Astrocyte of the spinal cord (primary cell): ENCODE data around the gene ANKRD26.
A peak's percentile ranks its signal among the peaks of the same experiment; 100 is the strongest.

ENCODE experiments used
- DNase-seq: peaks from one replicate; pipeline ENCODE4 v3.0.0; 2011; ENCODE audit warnings: low read depth, low spot score
- H3K4me3 ChIP-seq: 2 replicates; pipeline ENCODE4 v1.5.1; 2011; ENCODE audit warnings: low read depth, mild to moderate bottlenecking, low read length, moderate library complexity
- in situ Hi-C: cut with HindIII; loops from 2 replicates; pipeline ENCODE4 v1.10.0; 2017; ENCODE audit warnings: low sequenced_read_pairs
- TF ChIP-seq, protein P1 (sequence below): IDR thresholded peaks from 2 replicates; pipeline ENCODE4 v1.5.1; 2012; ENCODE audit warnings: low read depth, mild to moderate bottlenecking, low read length, inconsistent platforms

ANKRD26 gene

DNA sequence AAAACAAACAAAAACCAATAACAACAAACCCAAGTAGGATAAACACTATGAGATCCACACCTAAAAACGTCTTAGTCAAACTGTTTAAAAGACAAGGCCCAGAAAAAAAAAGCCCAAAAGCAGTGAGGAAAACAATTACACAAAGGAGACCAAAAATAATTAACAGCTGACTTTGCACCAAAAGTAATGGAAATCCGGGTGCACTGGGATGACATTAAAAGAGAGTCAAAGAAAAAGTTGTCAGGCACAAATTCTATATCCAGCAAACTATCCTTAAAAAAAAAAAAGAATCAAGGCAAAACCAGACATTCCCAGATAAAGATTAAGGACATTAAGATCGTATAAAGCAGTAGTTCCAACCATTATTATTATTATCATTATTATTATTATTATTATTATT is 7.9 kb upstream of the ANKRD26 start:
- no peak for DNase-seq
- in situ Hi-C loops: no loop called here
- no peak overlapping the region for H3K4me3 ChIP-seq
- TF ChIP-seq, protein P1, sequence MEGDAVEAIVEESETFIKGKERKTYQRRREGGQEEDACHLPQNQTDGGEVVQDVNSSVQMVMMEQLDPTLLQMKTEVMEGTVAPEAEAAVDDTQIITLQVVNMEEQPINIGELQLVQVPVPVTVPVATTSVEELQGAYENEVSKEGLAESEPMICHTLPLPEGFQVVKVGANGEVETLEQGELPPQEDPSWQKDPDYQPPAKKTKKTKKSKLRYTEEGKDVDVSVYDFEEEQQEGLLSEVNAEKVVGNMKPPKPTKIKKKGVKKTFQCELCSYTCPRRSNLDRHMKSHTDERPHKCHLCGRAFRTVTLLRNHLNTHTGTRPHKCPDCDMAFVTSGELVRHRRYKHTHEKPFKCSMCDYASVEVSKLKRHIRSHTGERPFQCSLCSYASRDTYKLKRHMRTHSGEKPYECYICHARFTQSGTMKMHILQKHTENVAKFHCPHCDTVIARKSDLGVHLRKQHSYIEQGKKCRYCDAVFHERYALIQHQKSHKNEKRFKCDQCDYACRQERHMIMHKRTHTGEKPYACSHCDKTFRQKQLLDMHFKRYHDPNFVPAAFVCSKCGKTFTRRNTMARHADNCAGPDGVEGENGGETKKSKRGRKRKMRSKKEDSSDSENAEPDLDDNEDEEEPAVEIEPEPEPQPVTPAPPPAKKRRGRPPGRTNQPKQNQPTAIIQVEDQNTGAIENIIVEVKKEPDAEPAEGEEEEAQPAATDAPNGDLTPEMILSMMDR: no peak

DNA sequence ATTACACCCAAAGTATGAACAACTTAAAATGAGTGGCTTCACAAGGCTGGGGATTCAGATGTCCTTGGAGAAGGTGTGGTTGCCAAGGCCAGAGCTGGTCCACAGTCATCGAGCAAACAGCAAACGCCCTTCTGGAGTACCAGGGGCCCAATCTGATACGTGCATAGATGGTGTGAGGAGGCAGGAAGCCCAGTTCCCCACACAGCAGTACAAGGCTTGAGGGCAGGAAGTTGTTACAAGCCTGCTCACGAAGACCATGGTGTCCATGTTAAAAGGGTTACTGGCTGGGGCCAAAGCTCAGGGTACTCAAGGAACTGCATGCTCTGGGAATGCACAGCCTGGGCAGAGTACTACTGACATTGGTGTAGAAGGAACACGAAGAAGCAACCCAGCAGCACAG is 4.6 kb upstream of the ANKRD26 start:
- H3K4me3 ChIP-seq: no peak overlapping the region
- in situ Hi-C loops: no loop called here
- DNase-seq: no peak
- TF ChIP-seq, protein P1: no peak

DNA sequence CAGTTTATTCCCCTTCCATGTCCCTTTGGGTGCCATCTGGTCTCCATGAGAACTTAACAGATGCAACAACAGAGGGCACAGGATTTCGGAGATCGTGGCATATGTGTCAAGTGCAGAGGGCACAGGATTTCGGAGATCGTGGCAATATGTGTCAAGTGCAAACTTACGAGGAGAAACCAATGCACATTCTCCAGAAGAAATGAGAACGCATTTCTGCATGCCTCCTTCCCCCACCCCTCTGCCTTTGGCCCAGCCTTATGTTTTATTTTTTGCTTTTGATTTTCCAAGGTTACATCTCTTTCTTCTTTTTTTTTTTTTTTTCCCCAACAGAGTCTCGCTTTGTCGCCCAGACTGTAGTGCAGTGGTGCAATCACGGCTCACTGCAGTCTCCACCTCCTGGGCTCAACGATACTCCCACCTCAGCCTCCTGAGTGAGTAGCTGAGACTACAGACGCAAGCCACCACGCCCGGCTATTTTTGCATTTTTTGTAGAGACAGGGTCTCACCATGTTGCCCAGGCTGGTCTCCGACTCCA is 586 bp upstream of the ANKRD26 start:
- in situ Hi-C loops: no loop called here
- no peak for DNase-seq
- TF ChIP-seq, protein P1: no peak
- peak overlapping the region; percentile 85 for H3K4me3 ChIP-seq

DNA sequence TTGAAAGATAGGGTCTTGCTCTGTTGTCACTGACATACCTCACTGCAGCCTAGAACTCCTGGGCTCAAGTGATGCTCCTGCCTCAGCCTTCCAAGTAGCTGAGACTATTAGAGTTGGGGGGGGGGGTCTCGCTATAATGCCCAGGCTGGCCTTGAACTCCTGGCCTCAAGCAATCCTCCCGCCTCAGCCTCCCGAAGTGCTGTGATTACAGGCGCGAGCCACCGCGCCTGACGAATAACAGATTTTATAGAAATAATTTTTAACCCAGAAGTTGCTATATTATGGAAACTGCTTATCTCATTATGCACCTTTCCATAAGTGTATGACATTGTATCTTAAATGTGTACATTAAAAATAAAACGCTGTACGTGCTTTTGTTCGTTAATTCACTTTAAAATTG is 846 bp downstream of the ANKRD26 start:
- TF ChIP-seq, protein P1: no peak

DNA sequence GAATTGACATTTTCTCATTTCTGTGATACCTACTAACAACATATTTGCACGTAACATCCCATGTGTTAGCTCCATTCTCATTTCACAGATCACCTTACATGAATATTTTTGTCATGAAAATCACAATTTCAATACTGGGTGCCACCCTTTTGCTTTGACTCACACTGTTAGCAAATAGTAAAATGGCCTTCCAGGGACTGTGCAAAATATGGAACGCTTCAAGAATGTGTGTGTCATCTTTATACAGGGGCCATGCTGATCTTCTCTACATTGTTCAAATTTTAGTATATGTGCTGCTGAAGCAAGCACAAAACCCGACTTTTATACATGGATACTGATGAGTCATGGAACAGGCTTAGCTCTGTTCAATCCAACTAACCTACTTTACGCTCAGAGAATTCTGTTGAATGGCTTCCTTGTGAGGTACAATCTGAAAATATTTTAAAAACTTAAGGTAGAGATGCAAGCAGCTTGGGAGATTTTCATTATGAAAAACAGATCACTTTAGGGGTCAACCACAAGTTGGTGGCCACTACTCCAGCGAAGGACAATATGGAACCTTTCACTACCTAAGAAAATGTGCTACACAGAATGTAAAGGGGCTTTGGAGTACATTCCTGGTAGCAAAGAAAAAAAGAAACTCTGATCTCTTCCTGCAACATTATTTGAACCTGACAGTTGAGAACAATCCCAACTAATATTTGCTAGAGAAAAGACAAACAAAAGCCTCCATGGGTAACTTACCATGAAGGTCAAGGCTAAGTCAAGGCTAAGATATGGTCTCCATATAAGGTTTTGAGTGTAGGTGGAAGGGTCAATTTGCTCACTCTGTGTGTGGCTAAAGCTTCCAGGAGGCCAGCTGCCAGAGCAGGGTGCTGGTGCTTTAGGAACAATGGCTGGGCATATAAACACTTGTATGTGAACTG is 11.9 kb downstream of the ANKRD26 start:
- TF ChIP-seq, protein P1: no peak
- DNase-seq: no peak
- in situ Hi-C loops: no loop called here

More for the DNA sequence above, 846 bp downstream of the ANKRD26 start:
- no peak for DNase-seq
- in situ Hi-C loops: no loop called here
- H3K4me3 ChIP-seq: peak overlapping the region; percentile 85

DNA sequence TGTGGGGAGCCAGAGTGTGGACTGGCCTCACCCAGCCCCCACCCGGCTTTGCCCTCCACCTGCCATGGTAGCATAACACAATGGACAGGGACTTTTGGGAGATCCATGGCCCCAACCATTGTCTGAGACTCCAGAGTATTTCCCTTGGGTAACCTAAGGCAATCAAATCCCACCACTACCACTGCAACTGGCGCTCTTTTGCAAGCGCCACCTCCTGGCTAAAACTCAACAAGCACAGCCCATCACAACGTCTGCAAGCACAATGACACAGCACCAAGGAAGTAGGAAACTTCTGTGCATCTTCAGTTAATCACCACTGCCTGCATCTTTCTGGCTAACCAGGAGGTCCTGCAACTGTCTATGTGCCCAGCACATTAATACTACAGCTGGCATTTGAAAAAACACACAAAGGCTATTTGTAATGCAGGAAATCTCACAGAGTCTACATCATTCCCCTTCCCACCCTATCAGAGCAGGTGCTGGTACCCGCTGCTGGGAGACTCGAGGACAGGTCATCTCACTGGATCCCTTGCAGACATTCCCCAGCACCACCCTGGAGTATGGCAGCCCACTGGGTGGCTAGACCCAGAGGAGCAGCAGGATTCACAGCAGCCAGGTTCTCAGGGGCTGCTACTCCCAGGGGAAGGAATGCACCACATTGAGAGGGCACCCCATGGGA is 27.7 kb downstream of the ANKRD26 start:
- DNase-seq: no peak
- no peak overlapping the region for H3K4me3 ChIP-seq
- in situ Hi-C loops: no loop called here
- TF ChIP-seq, protein P1: no peak

More for the DNA sequence above, 11.9 kb downstream of the ANKRD26 start:
- no peak overlapping the region for H3K4me3 ChIP-seq
